Trophoblast cell (in vitro differentiated cells and primary cell): ENCODE data around the gene PARK7.
"Not testable (repeated sequence)": the region's sequence is repeated elsewhere in the genome, so short reads cannot be mapped to it uniquely, and the experiment has no call there.

Experiments used
- DNase-seq, 2 donors: peaks; one replicate each; pipeline ENCODE4 v3.0.0-alpha.2; 2016
- H2AFZ ChIP-seq: 2 replicates; pipeline ENCODE4 v1.6.1; 2013; ENCODE audit warnings: low read length, moderate library complexity, mild to moderate bottlenecking; ENCODE audit not compliant: insufficient read depth, poor library complexity
- H2AK5ac ChIP-seq: 2 replicates; pipeline ENCODE4 v1.6.1; 2013; ENCODE audit warnings: mild to moderate bottlenecking, low read length
- H2BK120ac ChIP-seq: 2 replicates; pipeline ENCODE4 v1.6.1; 2013; ENCODE audit warnings: low read length, mild to moderate bottlenecking, moderate library complexity; ENCODE audit not compliant: insufficient read depth, poor library complexity
- H2BK12ac ChIP-seq: 2 replicates; pipeline ENCODE4 v1.6.1; 2013; ENCODE audit warnings: mild to moderate bottlenecking, low read length, moderate library complexity
- H2BK5ac ChIP-seq: 2 replicates; pipeline ENCODE4 v1.6.1; 2013; ENCODE audit warnings: low read length, low read depth, moderate library complexity, mild to moderate bottlenecking; ENCODE audit not compliant: poor library complexity
- H3K14ac ChIP-seq: 2 replicates; pipeline ENCODE4 v1.6.1; 2013; ENCODE audit warnings: mild to moderate bottlenecking, low read length
- H3K18ac ChIP-seq: 2 replicates; pipeline ENCODE4 v1.6.1; 2013; ENCODE audit warnings: mild to moderate bottlenecking, low read length
- H3K23ac ChIP-seq: 2 replicates; pipeline ENCODE4 v1.6.1; 2013; ENCODE audit warnings: low read length
- H3K27ac ChIP-seq: 2 replicates; pipeline ENCODE4 v1.5.1; 2013; ENCODE audit warnings: low read depth, mild to moderate bottlenecking, inconsistent platforms, low read length, moderate library complexity
- H3K27me3 ChIP-seq: 2 replicates; pipeline ENCODE4 v1.6.1; 2013; ENCODE audit warnings: inconsistent platforms, mild to moderate bottlenecking, low read length, moderate library complexity; ENCODE audit not compliant: insufficient read depth
- H3K36me3 ChIP-seq, 2 experiments: 1 replicate in 1 of 2; 2 replicates in 1 of 2; pipeline ENCODE4 v1.6.1; 2013; ENCODE audit warnings: low read length in 2 of 2, mild to moderate bottlenecking in 2 of 2, moderate library complexity in 1 of 2; ENCODE audit not compliant: insufficient read depth in 2 of 2, control insufficient read depth in 1 of 2
- H3K4ac ChIP-seq: 2 replicates; pipeline ENCODE4 v1.6.1; 2013; ENCODE audit warnings: low read depth, mild to moderate bottlenecking, low read length, moderate library complexity
- H3K4me1 ChIP-seq, 2 experiments: 1 replicate in 1 of 2; 2 replicates in 1 of 2; pipeline ENCODE4 v1.6.1; 2013; ENCODE audit warnings: low read length in 2 of 2, mild to moderate bottlenecking in 2 of 2, moderate library complexity in 1 of 2; ENCODE audit not compliant: insufficient read depth in 2 of 2, control insufficient read depth in 1 of 2
- H3K4me2 ChIP-seq: 2 replicates; pipeline ENCODE4 v1.6.1; 2013; ENCODE audit warnings: inconsistent platforms, mild to moderate bottlenecking, low read length, moderate library complexity
- H3K4me3 ChIP-seq: 2 replicates; pipeline ENCODE4 v1.5.1; 2013; ENCODE audit warnings: mild to moderate bottlenecking, low read depth, low read length, inconsistent platforms
- H3K79me1 ChIP-seq: one replicate; pipeline ENCODE4 v1.6.1; 2013; ENCODE audit warnings: low read length
- H3K79me2 ChIP-seq: 2 replicates; pipeline ENCODE4 v1.6.1; 2013; ENCODE audit warnings: low read length, mild to moderate bottlenecking; ENCODE audit not compliant: control insufficient read depth, insufficient read depth, poor library complexity
- H3K9ac ChIP-seq: 2 replicates; pipeline ENCODE4 v1.6.1; 2013; ENCODE audit warnings: mild to moderate bottlenecking, low read length
- H3K9me3 ChIP-seq: 2 replicates; pipeline ENCODE4 v1.6.1; 2013; ENCODE audit warnings: low read depth, mild to moderate bottlenecking, control low read depth, inconsistent platforms, low read length; ENCODE audit not compliant: insufficient read depth
- H4K12ac ChIP-seq: 2 replicates; pipeline ENCODE4 v1.6.1; 2013; ENCODE audit warnings: low read depth, mild to moderate bottlenecking, low read length, moderate library complexity
- H4K8ac ChIP-seq: 2 replicates; pipeline ENCODE4 v1.6.1; 2013; ENCODE audit warnings: low read depth, mild to moderate bottlenecking, low read length, moderate library complexity
- H4K91ac ChIP-seq: one replicate; pipeline ENCODE4 v1.6.1; 2013; ENCODE audit warnings: low read depth, mild to moderate bottlenecking, low read length, moderate library complexity
- WGBS: extraction: QIAGEN DNeasy Blood & Tissue Kit; methylation state at CpG from one replicate; pipeline ENCODE4 v1.1.7; 2013; ENCODE audit warnings: missing lambda C conversion rate; ENCODE audit not compliant: insufficient read length, insufficient coverage; ENCODE audit errors: extremely low coverage; 5-methylcytosine and 5-hydroxymethylcytosine counted together

The PARK7 gene

GRCh38 chr1:7962014-7962335 lies 464 bp downstream of the PARK7 start:
- H3K14ac ChIP-seq: peak overlapping the region; percentile 89
- peak overlapping the region; percentile 43 for H2BK120ac ChIP-seq
- H2AK5ac ChIP-seq: peak overlapping the region; percentile 42
- H3K18ac ChIP-seq: peak overlapping the region; percentile 98
- peaks cover 6% of the 10 kb centered on the region for H3K79me2 ChIP-seq
- peak overlapping the region; percentile 87 for H2BK5ac ChIP-seq
- no peaks in the 10 kb centered on the region for H3K9me3 ChIP-seq
- H3K4ac ChIP-seq: peak overlapping the region; percentile 85
- H3K27ac ChIP-seq: peak overlapping the region; percentile 82
- H3K4me3 ChIP-seq: peak overlapping the region; percentile 100
- H3K4me2 ChIP-seq: peak overlapping the region; percentile 70
- DNase-seq: no peak
- peaks cover 18 to 32% of the 10 kb centered on the region in 2 experiments for H3K36me3 ChIP-seq
- no peak overlapping the region for H3K23ac ChIP-seq
- no CpG with 5 or more reads among the region's 10 CpGs for WGBS
- no peaks in the 10 kb centered on the region for H3K4me1 ChIP-seq
- peak overlapping the region; percentile 95 for H2AFZ ChIP-seq
- peak overlapping the region; percentile 85 for H4K91ac ChIP-seq
- H4K8ac ChIP-seq: peak overlapping the region; percentile 98
- H3K9ac ChIP-seq: peak overlapping the region; percentile 98
- H2BK12ac ChIP-seq: no peak overlapping the region
- H3K27me3 ChIP-seq: no peaks in the 10 kb centered on the region
- H3K79me1 ChIP-seq: peaks cover 7% of the 10 kb centered on the region
- H4K12ac ChIP-seq: peak overlapping the region; percentile 69

GRCh38 chr1:7962636-7963377 lies 1.3 kb downstream of the PARK7 start:
- no peak overlapping the region for H3K4me2 ChIP-seq
- no peaks in the 10 kb centered on the region for H3K9me3 ChIP-seq
- H3K36me3 ChIP-seq: peaks cover 21 to 36% of the 10 kb centered on the region in 2 experiments
- no peak overlapping the region for H4K91ac ChIP-seq
- H3K9ac ChIP-seq: no peak overlapping the region
- no peak overlapping the region for H2AFZ ChIP-seq
- no peaks in the 10 kb centered on the region for H3K27me3 ChIP-seq
- H3K14ac ChIP-seq: no peak overlapping the region
- H2BK12ac ChIP-seq: no peak overlapping the region
- no peaks in the 10 kb centered on the region for H3K4me1 ChIP-seq
- H4K12ac ChIP-seq: no peak overlapping the region
- peaks cover 7% of the 10 kb centered on the region for H3K79me1 ChIP-seq
- no CpG with 5 or more reads among the region's 11 CpGs for WGBS
- no peak overlapping the region for H2BK120ac ChIP-seq
- no peak overlapping the region for H3K4me3 ChIP-seq
- peak overlapping the region; percentile 35 for H3K4ac ChIP-seq
- no peak overlapping the region for H3K23ac ChIP-seq
- no peak overlapping the region for H2BK5ac ChIP-seq
- no peak overlapping the region for H4K8ac ChIP-seq
- H3K79me2 ChIP-seq: peaks cover 6% of the 10 kb centered on the region
- H3K18ac ChIP-seq: no peak overlapping the region
- H3K27ac ChIP-seq: no peak overlapping the region
- no peak for DNase-seq
- H2AK5ac ChIP-seq: no peak overlapping the region

GRCh38 chr1:7963378-7963730 lies 1.8 kb downstream of the PARK7 start:
- no CpG with 5 or more reads among the region's 12 CpGs for WGBS

GRCh38 chr1:7963841-7964240 lies 2.3 kb downstream of the PARK7 start:
- peaks cover 27 to 41% of the 10 kb centered on the region in 2 experiments for H3K36me3 ChIP-seq
- H3K4ac ChIP-seq, H2AK5ac ChIP-seq, H3K4me1 ChIP-seq, H3K9me3 ChIP-seq, H2BK5ac ChIP-seq, H2BK120ac ChIP-seq, H3K27me3 ChIP-seq, DNase-seq, H4K12ac ChIP-seq, H3K9ac ChIP-seq, H3K4me2 ChIP-seq, H4K8ac ChIP-seq, H3K4me3 ChIP-seq, H4K91ac ChIP-seq, H3K23ac ChIP-seq, H3K18ac ChIP-seq, H2AFZ ChIP-seq, H3K14ac ChIP-seq, H3K27ac ChIP-seq, H3K79me1 ChIP-seq, H2BK12ac ChIP-seq, H3K79me2 ChIP-seq: not testable (repeated sequence)
- no CpG with 5 or more reads among the region's 7 CpGs for WGBS

More at GRCh38 chr1:7963378-7963730, 1.8 kb downstream of the PARK7 start:
- H3K79me2 ChIP-seq, H3K79me1 ChIP-seq, H2BK5ac ChIP-seq, H2BK12ac ChIP-seq, H3K27me3 ChIP-seq, H3K4me1 ChIP-seq, H3K4me3 ChIP-seq, H2BK120ac ChIP-seq, H3K27ac ChIP-seq, DNase-seq, H3K18ac ChIP-seq, H3K23ac ChIP-seq, H3K9me3 ChIP-seq, H4K12ac ChIP-seq, H3K4me2 ChIP-seq, H2AK5ac ChIP-seq, H2AFZ ChIP-seq, H4K91ac ChIP-seq, H3K9ac ChIP-seq, H4K8ac ChIP-seq, H3K14ac ChIP-seq: not testable (repeated sequence)
- Histone ChIP-seq H3K36me3 (peaks cover 24 to 37% of the 10 kb centered on the region in 2 experiments), H3K4ac (peak overlapping the region; percentile 35)
